HepG2 (cell line): ENCODE data around the gene ATG4B. TPM values are rescaled to one million over a fixed set of nuclear protein-coding genes. Genes with fewer than 3 reads are reported as not detected.

Experiments used
- KDM4B ChIP-seq: sonication (generic); formaldehyde crosslinking; IDR thresholded peaks from 2 replicates; pipeline ENCODE4 v1.4.0; 2020; ENCODE audit warnings: missing genetic modification reagents
- MATR3 ChIP-seq: sonication (generic); formaldehyde crosslinking; IDR thresholded peaks from 2 replicates; pipeline ENCODE4 v1.4.0; 2020; ENCODE audit warnings: missing genetic modification reagents
- MXD4 ChIP-seq: IDR thresholded peaks from 2 replicates; pipeline ENCODE4 v1.6.1; 2016; ENCODE audit warnings: mild to moderate bottlenecking, missing biosample characterization, missing genetic modification reagents
- RBAK ChIP-seq: sonication (generic); formaldehyde crosslinking; IDR thresholded peaks from 2 replicates; pipeline ENCODE4 v1.5.1; 2020; ENCODE audit warnings: mild to moderate bottlenecking, missing genetic modification reagents
- SP5 ChIP-seq: IDR thresholded peaks from 2 replicates; pipeline ENCODE4 v1.6.1; 2016; ENCODE audit warnings: low read depth, borderline replicate concordance
- ZMYM2 ChIP-seq: sonication (generic); formaldehyde crosslinking; IDR thresholded peaks from 2 replicates; pipeline ENCODE4 v1.8.0; 2022; ENCODE audit warnings: mild to moderate bottlenecking, missing genetic modification reagents
- ZNF605 ChIP-seq: sonication (generic); formaldehyde crosslinking; IDR thresholded peaks from 2 replicates; pipeline ENCODE4 v1.8.0; 2022; ENCODE audit warnings: mild to moderate bottlenecking, missing genetic modification reagents
- ZNF780A ChIP-seq: sonication (generic); formaldehyde crosslinking; IDR thresholded peaks from 2 replicates; pipeline ENCODE4 v1.8.0; 2022; ENCODE audit warnings: mild to moderate bottlenecking, missing genetic modification reagents, moderate library complexity
- ZSCAN20 ChIP-seq: sonication (generic); formaldehyde crosslinking; IDR thresholded peaks from 2 replicates; pipeline ENCODE4 v1.4.0; 2020; ENCODE audit warnings: missing genetic modification reagents, mild to moderate bottlenecking, borderline replicate concordance
- ZSCAN31 ChIP-seq: sonication (generic); formaldehyde crosslinking; IDR thresholded peaks from 2 replicates; pipeline ENCODE4 v1.5.0; 2020; ENCODE audit warnings: low read depth, mild to moderate bottlenecking, missing genetic modification reagents
- polyA plus RNA-seq, 8 experiments: library from polyadenylated mRNA; depleted of rRNA in 3 of 8; stranded (reverse) in 7 of 8; unstranded in 1 of 8; fragments of >200 nt; fragmentation: Illumina TruSeq in 4 of 8; extraction: Trizol in 4 of 8; gene quantifications; 2 replicates each; pipeline versions ENCODE4 v1.2.1 to v1.2.3, GENCODE V29; 2011 to 2016; ENCODE audit warnings: low read depth in 4 of 8, missing spikeins in 1 of 8, mixed read lengths in 1 of 8; ENCODE audit not compliant: insufficient read depth in 1 of 8
- total RNA-seq, 5 experiments: library from RNA; depleted of rRNA; stranded (reverse); fragments of >200 nt; fragmentation: Illumina TruSeq; extraction: Trizol; gene quantifications; 2 replicates each; pipeline ENCODE4 v1.2.3, GENCODE V29; 2016; ENCODE audit warnings: low read depth in 1 of 5
- TF ChIP-seq, protein P1 (sequence below): sonication (generic); formaldehyde crosslinking; IDR thresholded peaks from 2 replicates; pipeline ENCODE4 v1.9.0; 2021; ENCODE audit warnings: missing genetic modification reagents, mild to moderate bottlenecking, borderline replicate concordance
- TF ChIP-seq, protein P2 (sequence below), 2 experiments: fragments of 450-650 bp in 1 of 2; sonication (generic) in 1 of 2; formaldehyde crosslinking in 1 of 2; IDR thresholded peaks; 2 replicates each; pipeline versions ENCODE4 v1.6.1 to v1.8.0; 2016 to 2022; ENCODE audit warnings: antibody characterized with exemption in 1 of 2, mild to moderate bottlenecking in 1 of 2, missing genetic modification reagents in 1 of 2
- TF ChIP-seq, protein P3 (sequence below): sonication (generic); formaldehyde crosslinking; conservative IDR thresholded peaks from 2 replicates; pipeline ENCODE4 v1.8.0; 2022; ENCODE audit warnings: low read depth, missing genetic modification reagents

Gene ATG4B
- total and polyA plus RNA-seq, 2 of the 13 experiments (the other 11 are each of a cell fraction or from before 2014, with no cell fraction given): 95.5 to 239 TPM

DNA sequence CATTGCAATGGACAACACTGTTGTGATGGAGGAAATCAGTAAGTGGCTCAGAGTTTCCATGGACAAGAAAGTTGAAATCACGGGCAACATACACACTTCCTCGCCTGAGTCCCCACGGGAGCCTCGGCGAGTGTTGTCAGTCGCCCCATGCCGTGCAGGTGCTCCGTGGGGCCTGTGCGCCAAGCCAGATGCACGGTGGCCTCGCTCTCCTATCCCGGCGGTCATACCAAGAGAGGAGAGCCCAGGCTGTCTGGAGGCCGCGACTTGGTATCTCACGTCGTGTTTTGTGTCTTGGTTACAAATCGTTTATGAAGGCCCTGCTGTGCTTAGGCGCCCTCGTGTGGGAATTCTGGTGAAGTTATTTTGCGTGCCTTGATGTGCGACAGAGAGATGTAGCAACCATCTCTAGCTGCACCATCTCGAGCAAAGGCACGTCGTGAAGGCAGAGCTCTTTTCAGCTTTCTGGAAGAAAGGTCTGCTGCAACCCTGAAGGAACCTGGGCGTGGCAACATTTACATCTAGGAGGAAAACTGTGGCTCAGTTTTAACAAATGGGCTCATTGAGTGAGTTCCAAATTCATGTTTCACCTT, 21.8 kb downstream of the ATG4B start (continued):
- TF ChIP-seq, protein P1, sequence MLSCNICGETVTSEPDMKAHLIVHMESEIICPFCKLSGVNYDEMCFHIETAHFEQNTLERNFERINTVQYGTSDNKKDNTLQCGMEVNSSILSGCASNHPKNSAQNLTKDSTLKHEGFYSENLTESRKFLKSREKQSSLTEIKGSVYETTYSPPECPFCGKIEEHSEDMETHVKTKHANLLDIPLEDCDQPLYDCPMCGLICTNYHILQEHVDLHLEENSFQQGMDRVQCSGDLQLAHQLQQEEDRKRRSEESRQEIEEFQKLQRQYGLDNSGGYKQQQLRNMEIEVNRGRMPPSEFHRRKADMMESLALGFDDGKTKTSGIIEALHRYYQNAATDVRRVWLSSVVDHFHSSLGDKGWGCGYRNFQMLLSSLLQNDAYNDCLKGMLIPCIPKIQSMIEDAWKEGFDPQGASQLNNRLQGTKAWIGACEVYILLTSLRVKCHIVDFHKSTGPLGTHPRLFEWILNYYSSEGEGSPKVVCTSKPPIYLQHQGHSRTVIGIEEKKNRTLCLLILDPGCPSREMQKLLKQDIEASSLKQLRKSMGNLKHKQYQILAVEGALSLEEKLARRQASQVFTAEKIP (CRISPR knock-in tag): no peak
- TF ChIP-seq, protein P2, sequence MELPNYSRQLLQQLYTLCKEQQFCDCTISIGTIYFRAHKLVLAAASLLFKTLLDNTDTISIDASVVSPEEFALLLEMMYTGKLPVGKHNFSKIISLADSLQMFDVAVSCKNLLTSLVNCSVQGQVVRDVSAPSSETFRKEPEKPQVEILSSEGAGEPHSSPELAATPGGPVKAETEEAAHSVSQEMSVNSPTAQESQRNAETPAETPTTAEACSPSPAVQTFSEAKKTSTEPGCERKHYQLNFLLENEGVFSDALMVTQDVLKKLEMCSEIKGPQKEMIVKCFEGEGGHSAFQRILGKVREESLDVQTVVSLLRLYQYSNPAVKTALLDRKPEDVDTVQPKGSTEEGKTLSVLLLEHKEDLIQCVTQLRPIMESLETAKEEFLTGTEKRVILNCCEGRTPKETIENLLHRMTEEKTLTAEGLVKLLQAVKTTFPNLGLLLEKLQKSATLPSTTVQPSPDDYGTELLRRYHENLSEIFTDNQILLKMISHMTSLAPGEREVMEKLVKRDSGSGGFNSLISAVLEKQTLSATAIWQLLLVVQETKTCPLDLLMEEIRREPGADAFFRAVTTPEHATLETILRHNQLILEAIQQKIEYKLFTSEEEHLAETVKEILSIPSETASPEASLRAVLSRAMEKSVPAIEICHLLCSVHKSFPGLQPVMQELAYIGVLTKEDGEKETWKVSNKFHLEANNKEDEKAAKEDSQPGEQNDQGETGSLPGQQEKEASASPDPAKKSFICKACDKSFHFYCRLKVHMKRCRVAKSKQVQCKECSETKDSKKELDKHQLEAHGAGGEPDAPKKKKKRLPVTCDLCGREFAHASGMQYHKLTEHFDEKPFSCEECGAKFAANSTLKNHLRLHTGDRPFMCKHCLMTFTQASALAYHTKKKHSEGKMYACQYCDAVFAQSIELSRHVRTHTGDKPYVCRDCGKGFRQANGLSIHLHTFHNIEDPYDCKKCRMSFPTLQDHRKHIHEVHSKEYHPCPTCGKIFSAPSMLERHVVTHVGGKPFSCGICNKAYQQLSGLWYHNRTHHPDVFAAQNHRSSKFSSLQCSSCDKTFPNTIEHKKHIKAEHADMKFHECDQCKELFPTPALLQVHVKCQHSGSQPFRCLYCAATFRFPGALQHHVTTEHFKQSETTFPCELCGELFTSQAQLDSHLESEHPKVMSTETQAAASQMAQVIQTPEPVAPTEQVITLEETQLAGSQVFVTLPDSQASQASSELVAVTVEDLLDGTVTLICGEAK (IDR thresholded peaks at IDR 0.05): no peak
- TF ChIP-seq, protein P2 (CRISPR knock-in tag; IDR thresholded peaks at IDR 0.05): no peak
- TF ChIP-seq ZSCAN20 (CRISPR knock-in tag) (no peak), ZMYM2 (CRISPR knock-in tag) (0 out of 2 replicates have a peak, but pooled peaks have one; percentile 25), ZNF605 (no peak; the same call in 1 of the 2 replicates), MATR3 (CRISPR knock-in tag) (no peak), ZSCAN31 (CRISPR knock-in tag) (peak; percentile 67; the same call in 1 of the 2 replicates), ZNF780A (CRISPR knock-in tag) (no peak), MXD4 (no peak), SP5 (CRISPR knock-in tag) (0 out of 2 replicates have a peak, but pooled peaks have one; percentile 21), KDM4B (CRISPR knock-in tag) (peak; percentile 78; the same call in 1 of the 2 replicates), RBAK (CRISPR knock-in tag) (no peak)
- TF ChIP-seq, protein P3, sequence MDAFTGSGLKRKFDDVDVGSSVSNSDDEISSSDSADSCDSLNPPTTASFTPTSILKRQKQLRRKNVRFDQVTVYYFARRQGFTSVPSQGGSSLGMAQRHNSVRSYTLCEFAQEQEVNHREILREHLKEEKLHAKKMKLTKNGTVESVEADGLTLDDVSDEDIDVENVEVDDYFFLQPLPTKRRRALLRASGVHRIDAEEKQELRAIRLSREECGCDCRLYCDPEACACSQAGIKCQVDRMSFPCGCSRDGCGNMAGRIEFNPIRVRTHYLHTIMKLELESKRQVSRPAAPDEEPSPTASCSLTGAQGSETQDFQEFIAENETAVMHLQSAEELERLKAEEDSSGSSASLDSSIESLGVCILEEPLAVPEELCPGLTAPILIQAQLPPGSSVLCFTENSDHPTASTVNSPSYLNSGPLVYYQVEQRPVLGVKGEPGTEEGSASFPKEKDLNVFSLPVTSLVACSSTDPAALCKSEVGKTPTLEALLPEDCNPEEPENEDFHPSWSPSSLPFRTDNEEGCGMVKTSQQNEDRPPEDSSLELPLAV: no peak
